WI38 (cell line): Measurements from ENCODE around the gene PRSS2.

Experiments used
- H3K4me3 ChIP-seq: 2 replicates; pipeline ENCODE4 v1.5.1; 2011; ENCODE audit warnings: low read depth, mild to moderate bottlenecking, control low read depth, low read length
- TF ChIP-seq, protein P1 (sequence below): IDR thresholded peaks from 2 replicates; pipeline ENCODE4 v1.5.1; 2012; ENCODE audit warnings: low read depth, mild to moderate bottlenecking, control low read depth, low read length

Gene PRSS2

DNA sequence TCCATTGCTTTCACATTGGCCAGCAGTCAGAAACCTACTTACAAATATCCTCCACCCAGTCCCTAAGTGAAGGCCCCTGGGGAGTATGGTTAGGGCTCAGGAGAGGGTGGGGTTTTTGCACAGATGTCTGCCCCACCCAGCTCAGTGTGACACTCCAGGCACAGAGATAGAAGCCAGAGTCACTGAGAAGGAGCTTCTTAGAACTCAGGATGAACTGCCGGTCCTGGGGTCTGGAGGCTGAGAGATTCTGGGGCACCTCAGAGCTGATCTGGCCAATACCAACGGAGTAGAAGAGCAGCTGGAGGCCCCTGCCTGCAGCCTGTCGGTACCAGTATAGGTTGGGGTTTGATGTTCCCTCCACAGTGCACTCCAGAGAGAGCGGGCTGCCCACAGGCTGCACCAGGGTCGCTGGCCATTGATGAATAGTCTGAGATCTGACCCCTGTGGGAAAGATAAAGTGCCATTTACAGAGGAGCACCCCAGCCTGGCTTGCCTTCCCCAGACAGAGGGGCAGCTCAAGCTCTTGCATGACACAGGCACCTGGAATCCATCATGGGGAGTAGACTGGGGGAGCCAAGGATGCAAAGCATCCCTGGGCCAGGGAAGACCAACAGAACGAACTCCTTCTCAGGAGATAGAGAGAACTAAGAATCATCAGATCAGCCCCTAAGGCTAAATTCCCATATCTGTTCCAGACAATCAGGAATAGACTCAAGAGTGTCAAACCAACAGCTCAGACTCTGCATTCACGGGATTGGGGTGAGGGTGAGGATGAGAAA, 41.9 kb downstream of the PRSS2 start:
- no peak overlapping the region for H3K4me3 ChIP-seq
- TF ChIP-seq, protein P1, sequence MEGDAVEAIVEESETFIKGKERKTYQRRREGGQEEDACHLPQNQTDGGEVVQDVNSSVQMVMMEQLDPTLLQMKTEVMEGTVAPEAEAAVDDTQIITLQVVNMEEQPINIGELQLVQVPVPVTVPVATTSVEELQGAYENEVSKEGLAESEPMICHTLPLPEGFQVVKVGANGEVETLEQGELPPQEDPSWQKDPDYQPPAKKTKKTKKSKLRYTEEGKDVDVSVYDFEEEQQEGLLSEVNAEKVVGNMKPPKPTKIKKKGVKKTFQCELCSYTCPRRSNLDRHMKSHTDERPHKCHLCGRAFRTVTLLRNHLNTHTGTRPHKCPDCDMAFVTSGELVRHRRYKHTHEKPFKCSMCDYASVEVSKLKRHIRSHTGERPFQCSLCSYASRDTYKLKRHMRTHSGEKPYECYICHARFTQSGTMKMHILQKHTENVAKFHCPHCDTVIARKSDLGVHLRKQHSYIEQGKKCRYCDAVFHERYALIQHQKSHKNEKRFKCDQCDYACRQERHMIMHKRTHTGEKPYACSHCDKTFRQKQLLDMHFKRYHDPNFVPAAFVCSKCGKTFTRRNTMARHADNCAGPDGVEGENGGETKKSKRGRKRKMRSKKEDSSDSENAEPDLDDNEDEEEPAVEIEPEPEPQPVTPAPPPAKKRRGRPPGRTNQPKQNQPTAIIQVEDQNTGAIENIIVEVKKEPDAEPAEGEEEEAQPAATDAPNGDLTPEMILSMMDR, result no peak

GRCh38 chr7:142813226-142813625, 42.5 kb downstream of the PRSS2 start:
- TF ChIP-seq, protein P1, result no peak

GRCh38 chr7:142813699-142814098, 42.9 kb downstream of the PRSS2 start:
- H3K4me3 ChIP-seq, result no peak overlapping the region
- TF ChIP-seq, protein P1, result no peak

More at GRCh38 chr7:142813226-142813625, 42.5 kb downstream of the PRSS2 start:
- H3K4me3 ChIP-seq, result no peak overlapping the region

DNA sequence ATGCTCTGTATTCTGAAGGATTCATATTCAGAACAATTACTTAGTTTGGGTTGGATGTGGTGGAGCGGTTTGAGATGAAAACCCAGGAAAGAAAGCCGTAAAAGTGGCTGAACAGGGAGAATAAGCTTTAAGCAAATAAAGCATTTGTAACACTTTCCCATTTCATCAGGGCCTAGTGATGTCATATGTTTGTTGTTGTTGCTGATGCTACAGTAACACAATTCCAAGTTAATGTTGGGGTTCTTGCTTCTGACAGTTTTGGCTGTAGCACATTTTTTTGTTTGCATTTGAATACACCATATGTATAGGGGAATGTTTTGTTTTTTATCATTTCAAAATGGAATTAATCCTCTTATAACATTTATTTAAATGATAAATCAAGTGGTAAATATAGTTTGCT, 43.7 kb downstream of the PRSS2 start:
- no peak overlapping the region for H3K4me3 ChIP-seq
- TF ChIP-seq, protein P1, result no peak

DNA sequence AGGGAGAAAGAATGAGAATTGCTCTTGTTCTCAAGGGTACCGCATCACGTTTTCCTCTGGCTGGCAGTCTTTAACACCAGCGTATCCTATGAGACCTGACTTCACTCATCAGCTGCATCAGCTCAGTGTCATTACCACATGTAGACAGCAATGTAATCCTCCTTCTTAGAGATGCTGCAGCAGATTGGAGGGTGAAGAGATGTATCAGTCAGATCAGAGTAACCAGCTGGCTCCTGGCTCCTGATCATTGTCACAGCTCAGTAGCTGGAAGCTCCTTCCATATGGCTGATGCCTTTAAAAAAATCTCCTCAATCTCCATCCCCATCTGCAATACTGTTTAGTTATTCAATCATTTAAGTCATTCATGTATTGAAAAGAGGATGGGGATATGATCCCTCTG, 44.4 kb downstream of the PRSS2 start:
- no peak overlapping the region for H3K4me3 ChIP-seq
- TF ChIP-seq, protein P1, result no peak

DNA sequence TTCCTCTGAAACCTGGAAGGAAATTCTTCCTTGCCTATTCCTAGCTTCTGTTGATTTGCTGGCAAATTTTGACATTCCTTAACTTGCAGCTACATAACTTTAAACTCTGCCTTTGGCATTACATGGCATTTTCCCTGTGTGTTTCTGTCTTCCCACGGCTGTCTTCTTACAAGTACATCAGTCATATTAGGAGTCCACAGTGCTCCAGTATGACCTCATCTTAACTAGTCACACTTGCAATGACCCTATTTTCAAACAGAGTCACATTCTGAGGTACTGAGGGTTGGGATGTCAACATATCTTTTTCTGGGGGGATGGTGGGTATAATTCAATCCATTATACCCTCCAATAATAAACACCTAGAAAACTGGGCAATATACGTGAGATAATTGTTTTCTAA, 46.7 kb downstream of the PRSS2 start:
- TF ChIP-seq, protein P1, result no peak
- no peak overlapping the region for H3K4me3 ChIP-seq

DNA sequence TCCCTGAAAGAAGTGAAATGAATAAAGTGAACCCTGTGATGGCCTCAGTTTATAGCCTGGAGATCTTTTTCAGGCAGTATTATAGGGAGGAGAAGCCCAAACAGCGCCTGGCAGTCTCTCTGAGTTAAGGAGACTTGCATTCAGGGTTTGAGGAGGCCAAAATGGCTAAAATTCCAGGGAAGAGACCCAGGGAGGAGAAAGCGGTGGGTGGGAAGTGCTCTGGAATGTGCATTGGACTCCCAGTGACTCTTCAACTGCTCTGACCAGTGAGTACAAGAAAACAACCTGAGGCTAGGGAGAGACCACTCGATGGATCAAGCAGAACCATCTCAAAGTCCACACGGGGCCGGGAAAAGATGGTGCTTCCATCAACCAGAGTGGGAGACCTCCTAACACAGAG, 48.8 kb downstream of the PRSS2 start:
- TF ChIP-seq, protein P1, result no peak
- no peak overlapping the region for H3K4me3 ChIP-seq
